ENCODE results near the gene STK31.
"Not testable (repeated sequence)": the region's sequence is repeated elsewhere in the genome, so short reads cannot be mapped to it uniquely, and the experiment has no call there.

The STK31 gene

GRCh38 chr7:23788843-23789242 lies 78.8 kb downstream of the STK31 start:
- FAIRE-seq = no peak
- DNase-seq (ENCODE audit: low spot score) = no peak

- FAIRE-seq (no peak), DNase-seq (ENCODE audit: low spot score) (no peak)
These were observed 81.7 kb downstream of the STK31 start for GRCh38 chr7:23791721-23792120.

GRCh38 chr7:23802720-23803397 lies 92.8 kb downstream of the STK31 start:
- DNase-seq (ENCODE audit: low spot score) (no peak), FAIRE-seq (no peak)

- DNase-seq (ENCODE audit: low spot score) (no peak), FAIRE-seq (no peak)
These were observed 94.7 kb downstream of the STK31 start for GRCh38 chr7:23804707-23805106.

GRCh38 chr7:23808421-23808820 lies 98.4 kb downstream of the STK31 start:
- FAIRE-seq (no peak), DNase-seq (ENCODE audit: low spot score) (no peak)

GRCh38 chr7:23810099-23810498 lies 100.1 kb downstream of the STK31 start:
- FAIRE-seq (no peak), DNase-seq (ENCODE audit: low spot score) (no peak)

- no peak for FAIRE-seq
- peak; percentile 18 for DNase-seq (ENCODE audit: low spot score)
These were observed 101.5 kb downstream of the STK31 start for GRCh38 chr7:23811540-23811939.

GRCh38 chr7:23828125-23828524 lies 118.1 kb downstream of the STK31 start:
- FAIRE-seq; DNase-seq (ENCODE audit: low spot score): not testable (repeated sequence)

- not testable (repeated sequence) for DNase-seq (ENCODE audit: low spot score); FAIRE-seq
These were observed 122.7 kb downstream of the STK31 start for GRCh38 chr7:23832733-23833132.

- DNase-seq (ENCODE audit: low spot score) = no peak
- no peak for FAIRE-seq
These were observed 123.4 kb downstream of the STK31 start for GRCh38 chr7:23833405-23833804.

GRCh38 chr7:23844837-23845236 lies 134.8 kb downstream of the STK31 start:
- not testable (repeated sequence) for FAIRE-seq; DNase-seq (ENCODE audit: low spot score)

- no peak for DNase-seq (ENCODE audit: low spot score)
- FAIRE-seq = no peak
These were observed 142.1 kb downstream of the STK31 start for GRCh38 chr7:23852135-23852534.

- FAIRE-seq (no peak), DNase-seq (ENCODE audit: low spot score) (no peak)
These were observed 143.0 kb downstream of the STK31 start for GRCh38 chr7:23852988-23853387.

- FAIRE-seq = peak; percentile 41
- DNase-seq (ENCODE audit: low spot score) = no peak
These were observed 153.3 kb downstream of the STK31 start for GRCh38 chr7:23863209-23863787.

- no peak for DNase-seq (ENCODE audit: low spot score)
- FAIRE-seq = no peak
These were observed 155.0 kb downstream of the STK31 start for GRCh38 chr7:23864973-23865372.

GRCh38 chr7:23873306-23873705 lies 163.3 kb downstream of the STK31 start:
- no peak for FAIRE-seq
- no peak for DNase-seq (ENCODE audit: low spot score)

GRCh38 chr7:23876526-23876925 lies 166.5 kb downstream of the STK31 start:
- not testable (repeated sequence) for FAIRE-seq; DNase-seq (ENCODE audit: low spot score)

Data from RCC 7860 (cell line).